ENCODE measurements around the gene ZNF74. TPM values are rescaled to one million over a fixed set of nuclear protein-coding genes. Genes with fewer than 3 reads are reported as not detected.
"Not testable (repeated sequence)": the region's sequence is repeated elsewhere in the genome, so short reads cannot be mapped to it uniquely, and the experiment has no call there.

Gene ZNF74
- total RNA-seq, 1 experiment from 2014 or later: 34.3 TPM

DNA sequence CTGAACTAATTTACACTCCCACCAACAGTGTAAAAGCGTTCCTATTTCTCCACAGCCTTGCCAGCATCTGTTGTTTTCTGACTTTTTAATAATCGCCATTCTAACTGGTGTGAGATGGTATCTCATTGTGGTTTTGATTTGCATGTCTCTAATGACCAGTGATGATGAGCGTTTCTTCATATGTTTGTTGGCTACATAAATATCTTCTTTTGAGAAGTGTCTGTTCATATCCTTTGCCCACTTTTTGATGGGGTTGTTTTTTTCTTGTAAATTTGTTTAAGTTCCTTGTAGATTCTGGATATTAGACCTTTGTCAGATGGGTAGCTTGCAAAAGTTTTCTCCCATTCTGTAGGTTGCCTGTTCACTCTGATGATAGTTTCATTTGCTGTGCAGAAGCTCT lies 21.7 kb downstream of the ZNF74 start:
- H3K9me3 Mint-ChIP-seq; H3K9ac ChIP-seq (ENCODE audit: extremely low read depth, insufficient read length, low read length); H4K20me1 ChIP-seq (ENCODE audit: control insufficient read depth, insufficient read depth, insufficient read length); H3K23ac ChIP-seq (ENCODE audit: insufficient read length, low read depth, low read length); H4K91ac ChIP-seq (ENCODE audit: insufficient read length, low read depth, low read length); H2BK15ac ChIP-seq (ENCODE audit: low read depth, low read length); H3K79me1 ChIP-seq (ENCODE audit: insufficient read depth, low read depth, low read length, poor library complexity, severe bottlenecking); H3K4ac ChIP-seq (ENCODE audit: low read depth, low read length); H2BK5ac ChIP-seq (ENCODE audit: insufficient read length, low read length); H3K27ac ChIP-seq (ENCODE audit: insufficient read length, low read depth, low read length); H3K4me1 ChIP-seq (ENCODE audit: insufficient read depth, low read length); H2BK120ac ChIP-seq (ENCODE audit: low read depth, low read length, poor library complexity, severe bottlenecking); DNase-seq; H3K27me3 ChIP-seq (ENCODE audit: insufficient read depth, low read length); H3K14ac ChIP-seq (ENCODE audit: insufficient read depth, low read length); H3K56ac ChIP-seq (ENCODE audit: insufficient read length, low read depth, low read length); H3T11ph ChIP-seq (ENCODE audit: low read length); H4K8ac ChIP-seq (replicated peaks; ENCODE audit: insufficient read length, low read depth, low read length); H2AK5ac ChIP-seq (ENCODE audit: insufficient read length, low read length); H3K4me3 Mint-ChIP-seq; H3K27ac Mint-ChIP-seq; H3K4me2 ChIP-seq (ENCODE audit: insufficient read depth, insufficient read length, low read length); H2BK20ac ChIP-seq (ENCODE audit: low read depth, low read length, poor library complexity, severe bottlenecking); H3K23me2 ChIP-seq (ENCODE audit: insufficient read length, low read depth, low read length, poor library complexity, severe bottlenecking); H3K4me1 Mint-ChIP-seq; H3K18ac ChIP-seq (ENCODE audit: insufficient read length, low read depth, low read length); H4K5ac ChIP-seq (ENCODE audit: insufficient read length, low read depth, low read length); H3K36me3 Mint-ChIP-seq (ENCODE audit: insufficient read depth in 1 of 3, low read depth in 3 of 3); H2BK12ac ChIP-seq (ENCODE audit: insufficient read length, low read depth, low read length); H3K9me3 ChIP-seq (ENCODE audit: control insufficient read depth, low read depth, low read length); H3K79me2 ChIP-seq (ENCODE audit: insufficient read depth, low read length); H2AFZ ChIP-seq (ENCODE audit: low read length): not testable (repeated sequence)
- peaks cover 15% of the 10 kb centered on the region for H3K27me3 Mint-ChIP-seq (ENCODE audit: low read depth)
- no CpG with 5 or more reads among the region's 3 CpGs for WGBS (ENCODE audit: extremely low coverage, insufficient read length, low lambda C conversion rate)

Data from H9 (cell line).